HG02870 (cell line): Measurements from ENCODE around the gene CYP4V2.
"Not testable (repeated sequence)": the region's sequence is repeated elsewhere in the genome, so short reads cannot be mapped to it uniquely, and the experiment has no call there.

ENCODE experiments used
- ATAC-seq: cut with Tn5 transposase; IDR thresholded peaks from one replicate; pipeline ENCODE4 v1.9.1; 2021; ENCODE audit warnings: mild to moderate bottlenecking, moderate library complexity; ENCODE audit not compliant: unreplicated experiment

CYP4V2 gene

DNA sequence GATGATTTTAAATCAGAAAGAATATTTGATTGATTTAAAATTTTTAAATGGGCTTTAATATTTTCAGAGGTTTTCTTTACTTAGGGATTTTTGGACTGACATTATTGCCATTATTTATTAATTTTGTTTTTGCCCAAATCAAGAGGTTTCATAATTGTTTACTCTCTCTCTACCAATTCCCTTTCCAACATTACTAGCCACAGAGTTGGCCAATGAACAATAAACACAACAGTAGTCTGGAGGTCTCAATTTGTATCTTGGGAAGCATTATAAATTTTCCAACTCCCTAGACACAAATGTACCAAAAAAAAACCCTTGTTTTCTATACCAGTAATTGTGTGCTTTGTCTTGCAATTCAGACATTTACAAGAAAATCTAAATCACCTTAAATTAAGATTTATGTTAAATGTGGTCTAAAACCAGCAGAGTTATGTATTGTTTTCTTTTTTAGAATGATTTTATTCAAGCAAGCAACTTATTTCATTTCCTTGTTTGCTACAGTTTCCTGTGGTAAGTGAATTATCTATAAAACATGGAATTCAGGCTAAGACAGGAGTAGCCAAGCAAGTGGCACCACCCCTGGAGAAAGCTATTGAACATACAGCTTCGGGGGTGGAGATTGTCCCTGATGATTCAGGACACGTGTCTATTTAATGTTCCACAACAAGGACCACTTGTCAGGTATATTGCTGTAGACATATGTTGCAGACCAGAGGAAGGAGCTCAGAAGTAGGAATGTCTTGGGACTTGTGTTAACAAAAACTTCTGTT, 36.6 kb downstream of the CYP4V2 start:
- ATAC-seq, result no peak

DNA sequence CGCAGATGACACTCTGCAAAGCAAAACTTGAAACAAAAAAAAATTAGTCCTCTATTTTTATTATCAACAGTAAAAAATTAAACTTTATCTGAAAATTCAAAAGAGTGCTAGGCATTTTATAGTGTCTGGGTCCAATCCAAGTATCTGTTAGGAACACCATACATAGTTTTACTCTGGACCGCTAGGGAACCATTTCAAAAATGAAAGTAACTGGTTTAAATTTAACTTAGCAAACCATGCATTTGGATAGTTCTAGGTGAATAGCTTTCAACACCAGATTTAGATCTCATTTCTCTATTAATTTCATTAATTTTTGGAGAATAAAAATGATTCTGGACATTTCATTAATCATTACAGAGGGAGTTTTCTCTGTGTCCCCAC, 37.1 kb downstream of the CYP4V2 start:
- no peak for ATAC-seq

- ATAC-seq, result no peak
Observed at GRCh38 chr4:186234367-186234766, 43.0 kb downstream of the CYP4V2 start.

- no peak for ATAC-seq
Observed at GRCh38 chr4:186236126-186236525, 44.8 kb downstream of the CYP4V2 start.

- ATAC-seq, result no peak
Observed at GRCh38 chr4:186240452-186240847, 49.1 kb downstream of the CYP4V2 start.

- ATAC-seq, result no peak
Observed at GRCh38 chr4:186240848-186241491, 49.6 kb downstream of the CYP4V2 start.

DNA sequence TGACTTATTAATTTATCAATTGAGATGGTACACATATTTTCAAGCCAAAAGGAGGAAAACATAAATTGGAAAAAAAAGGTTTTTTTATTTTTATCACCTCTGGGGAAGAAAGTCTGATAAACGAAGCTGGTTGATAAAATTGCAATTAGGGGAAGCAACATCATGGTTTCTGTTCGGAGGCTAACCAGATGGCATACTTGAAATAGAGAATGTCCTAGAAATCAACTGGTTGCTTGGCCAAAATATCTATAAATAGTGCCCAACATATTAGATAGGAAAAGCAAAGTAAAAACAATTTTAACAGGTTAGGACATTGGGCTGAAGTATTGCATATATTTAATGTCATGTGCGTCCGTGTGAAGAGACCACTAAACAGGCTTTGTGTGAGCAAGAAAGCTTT, 50.2 kb downstream of the CYP4V2 start:
- ATAC-seq, result no peak

GRCh38 chr4:186242031-186242430, 50.7 kb downstream of the CYP4V2 start:
- ATAC-seq, result not testable (repeated sequence)

GRCh38 chr4:186243331-186243730, 52.0 kb downstream of the CYP4V2 start:
- ATAC-seq, result no peak

DNA sequence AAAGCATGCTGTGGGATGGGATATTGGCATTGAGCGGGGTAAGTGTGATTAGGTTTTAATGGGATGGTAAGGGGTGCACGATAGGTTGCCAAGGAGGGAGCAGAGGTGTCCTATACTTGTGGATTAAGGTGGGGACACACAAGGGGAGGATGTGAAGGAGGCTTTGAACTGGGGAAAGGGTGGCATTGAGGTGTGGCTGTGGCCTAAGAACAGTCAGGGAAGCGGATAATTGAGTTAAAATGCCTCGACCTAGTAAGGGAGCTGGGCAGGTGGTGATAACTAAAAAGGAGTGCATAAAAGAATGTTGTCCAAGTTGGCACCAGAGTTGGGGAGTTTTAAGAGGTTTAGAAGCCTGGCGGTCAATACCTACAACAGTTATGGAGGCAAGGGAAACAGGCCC, 53.5 kb downstream of the CYP4V2 start:
- no peak for ATAC-seq

DNA sequence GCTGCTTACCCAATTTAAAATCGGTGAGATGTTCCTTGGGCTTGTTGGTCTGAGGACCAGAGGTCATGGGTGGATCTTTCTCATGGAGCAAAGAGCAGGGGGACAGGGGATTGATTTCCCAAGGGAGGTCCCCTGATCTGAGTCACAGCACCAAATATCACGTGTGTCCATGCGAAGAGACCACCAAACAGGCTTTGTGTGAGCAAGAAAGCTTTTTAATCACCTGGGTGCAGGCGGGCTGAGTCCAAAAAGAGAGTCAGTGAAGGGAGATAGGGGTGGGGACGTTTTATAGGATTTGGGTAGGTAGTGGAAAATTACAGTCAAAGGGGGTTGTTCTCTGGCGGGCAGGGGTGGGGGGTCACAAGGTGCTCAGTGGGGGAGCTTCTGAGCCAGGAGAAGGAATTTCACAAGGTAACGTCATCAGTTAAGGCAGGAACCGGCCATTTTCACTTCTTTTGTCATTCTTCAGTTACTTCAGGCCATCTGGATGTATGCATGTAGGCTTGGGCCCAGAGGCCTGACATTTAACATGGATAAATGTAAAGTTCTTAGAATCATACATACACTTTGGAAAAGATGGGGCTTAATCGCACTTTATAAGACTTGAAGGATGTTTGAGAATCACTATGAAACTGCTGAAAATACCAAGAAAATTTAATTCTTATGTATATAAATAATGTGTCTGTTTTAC, 55.8 kb downstream of the CYP4V2 start:
- not testable (repeated sequence) for ATAC-seq

DNA sequence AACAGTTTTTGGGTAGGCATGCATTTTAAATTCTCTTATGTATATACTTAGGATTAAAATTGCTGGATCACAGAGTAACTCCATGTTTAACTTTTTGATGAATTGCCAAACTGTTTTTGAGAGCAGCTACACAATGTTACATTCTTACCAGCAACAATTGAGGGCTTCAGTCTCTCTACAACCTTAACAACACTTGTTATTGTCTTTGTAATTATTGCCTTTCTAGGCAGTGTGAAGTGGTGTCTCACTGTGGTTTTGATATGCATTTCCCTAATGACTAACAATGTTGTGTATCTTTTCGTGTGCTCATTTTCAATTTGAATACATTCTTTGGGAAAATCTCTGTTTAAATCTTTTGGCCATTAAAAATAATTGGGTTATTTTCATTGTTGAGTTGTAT, 57.3 kb downstream of the CYP4V2 start:
- ATAC-seq, result no peak

GRCh38 chr4:186249785-186250754, 58.7 kb downstream of the CYP4V2 start:
- no peak for ATAC-seq

- no peak for ATAC-seq
Observed at GRCh38 chr4:186250760-186251159, 59.4 kb downstream of the CYP4V2 start.

DNA sequence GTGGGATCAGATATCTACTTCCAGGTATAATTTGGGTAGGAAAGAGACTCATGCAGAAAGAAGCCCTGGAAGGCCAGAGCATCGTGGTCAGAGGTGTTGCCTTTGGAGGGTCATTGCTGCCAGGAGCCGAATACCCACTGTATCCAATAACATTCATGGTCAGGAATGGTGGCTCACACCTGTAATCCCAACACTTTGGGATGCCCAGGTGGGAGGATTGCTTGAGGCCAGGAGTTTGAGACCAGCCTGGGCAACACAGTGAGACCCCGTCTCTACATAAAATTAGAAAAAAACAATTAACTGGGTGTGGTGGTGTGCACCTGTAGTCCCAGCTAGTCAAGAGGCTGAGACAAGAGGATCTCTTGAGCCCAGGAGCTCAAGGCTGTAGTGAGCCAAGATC, 63.8 kb downstream of the CYP4V2 start:
- ATAC-seq, result no peak

DNA sequence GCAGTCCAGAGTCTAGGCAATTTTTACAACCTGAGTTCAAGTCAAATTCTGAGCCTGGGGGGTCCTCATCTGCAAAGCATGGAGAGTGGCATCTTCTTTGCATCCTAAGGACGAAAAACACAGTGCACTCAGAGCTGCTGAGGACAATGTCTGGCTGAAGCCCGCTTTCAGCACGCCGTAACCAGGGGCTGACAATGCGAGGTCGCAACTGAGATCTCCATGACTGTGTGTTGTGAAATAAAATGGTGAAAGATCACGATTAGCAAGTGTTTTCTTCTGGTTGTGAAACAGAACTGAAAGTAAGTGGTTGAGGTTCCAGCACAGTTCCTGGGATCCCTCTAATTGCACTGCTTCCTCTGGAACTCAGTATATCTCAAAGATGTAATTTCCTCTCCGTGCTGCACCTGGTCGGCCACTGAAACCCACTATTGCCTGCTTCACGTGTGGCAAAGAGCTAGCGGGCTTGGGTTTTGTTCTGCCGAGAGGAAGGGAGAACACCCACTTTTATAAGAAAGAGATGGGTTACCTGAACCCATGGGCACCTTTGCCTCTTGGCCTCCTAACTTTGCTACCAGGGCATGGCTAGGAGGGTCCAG, 66.9 kb downstream of the CYP4V2 start:
- ATAC-seq, result no peak

DNA sequence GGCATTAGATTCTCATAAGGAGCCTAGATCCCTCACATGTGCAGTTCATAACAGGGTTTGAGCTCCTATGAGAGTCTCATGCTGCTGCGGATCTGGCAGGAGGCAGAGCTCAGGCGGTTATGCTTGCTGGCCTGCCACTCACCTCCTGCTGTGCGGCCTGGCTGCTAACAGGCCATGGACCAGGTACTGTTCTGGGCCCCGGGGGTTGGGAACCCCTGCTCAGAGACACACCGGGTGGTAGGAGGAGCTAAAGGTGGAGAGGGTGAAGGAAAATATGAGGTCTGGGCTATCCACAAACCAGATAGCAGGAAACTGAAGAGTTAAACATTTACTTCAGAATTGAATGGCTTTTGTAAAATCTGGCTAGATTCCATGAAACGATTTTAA, 68.7 kb downstream of the CYP4V2 start:
- no peak for ATAC-seq
